GM21786 (cell line): ENCODE data around the gene LRRFIP1.
"Not testable (repeated sequence)": the region's sequence is repeated elsewhere in the genome, so short reads cannot be mapped to it uniquely, and the experiment has no call there.

ENCODE experiments used
- ATAC-seq: cut with Tn5 transposase; IDR thresholded peaks from one replicate; pipeline ENCODE4 v1.9.1; 2021; ENCODE audit not compliant: unreplicated experiment

LRRFIP1 gene

GRCh38 chr2:237742614-237743013 lies 115.2 kb downstream of the LRRFIP1 start:
- ATAC-seq = no peak

- no peak for ATAC-seq
These were observed 115.6 kb downstream of the LRRFIP1 start for GRCh38 chr2:237743024-237743423.

GRCh38 chr2:237743561-237744269 lies 116.3 kb downstream of the LRRFIP1 start:
- ATAC-seq = no peak

GRCh38 chr2:237744270-237744612 lies 116.9 kb downstream of the LRRFIP1 start:
- ATAC-seq = no peak

- ATAC-seq = peak; percentile 60
These were observed 117.3 kb downstream of the LRRFIP1 start for GRCh38 chr2:237744613-237745249.

- ATAC-seq = no peak
These were observed 117.8 kb downstream of the LRRFIP1 start for GRCh38 chr2:237745250-237745613.

GRCh38 chr2:237746302-237747080 lies 119.1 kb downstream of the LRRFIP1 start:
- ATAC-seq = no peak

GRCh38 chr2:237747189-237747588 lies 119.8 kb downstream of the LRRFIP1 start:
- no peak for ATAC-seq

- ATAC-seq = no peak
These were observed 121.6 kb downstream of the LRRFIP1 start for GRCh38 chr2:237749002-237749401.

- no peak for ATAC-seq
These were observed 122.6 kb downstream of the LRRFIP1 start for GRCh38 chr2:237749961-237750360.

- not testable (repeated sequence) for ATAC-seq
These were observed 123.1 kb downstream of the LRRFIP1 start for GRCh38 chr2:237750441-237750840.

GRCh38 chr2:237752761-237753165 lies 125.4 kb downstream of the LRRFIP1 start:
- peak; percentile 98 for ATAC-seq

GRCh38 chr2:237754182-237754581 lies 126.8 kb downstream of the LRRFIP1 start:
- no peak for ATAC-seq

- no peak for ATAC-seq
These were observed 127.3 kb downstream of the LRRFIP1 start for GRCh38 chr2:237754626-237755248.

- ATAC-seq = no peak
These were observed 130.2 kb downstream of the LRRFIP1 start for GRCh38 chr2:237757616-237758015.

GRCh38 chr2:237758185-237758584 lies 130.8 kb downstream of the LRRFIP1 start:
- ATAC-seq = no peak

- ATAC-seq = no peak
These were observed 131.8 kb downstream of the LRRFIP1 start for GRCh38 chr2:237759176-237759575.

GRCh38 chr2:237760506-237761502 lies 133.4 kb downstream of the LRRFIP1 start:
- ATAC-seq = no peak

- ATAC-seq = not testable (repeated sequence)
These were observed 135.2 kb downstream of the LRRFIP1 start for GRCh38 chr2:237762291-237763182.
